GM18499 (cell line): ENCODE measurements around the gene NEMF.
"Not testable (repeated sequence)": the region's sequence is repeated elsewhere in the genome, so short reads cannot be mapped to it uniquely, and the experiment has no call there.

Experiments used
- ATAC-seq: cut with Tn5 transposase; IDR thresholded peaks from one replicate; pipeline ENCODE4 v1.9.1; 2021; ENCODE audit warnings: moderate number of reproducible peaks; ENCODE audit not compliant: insufficient read depth, unreplicated experiment

NEMF gene

DNA sequence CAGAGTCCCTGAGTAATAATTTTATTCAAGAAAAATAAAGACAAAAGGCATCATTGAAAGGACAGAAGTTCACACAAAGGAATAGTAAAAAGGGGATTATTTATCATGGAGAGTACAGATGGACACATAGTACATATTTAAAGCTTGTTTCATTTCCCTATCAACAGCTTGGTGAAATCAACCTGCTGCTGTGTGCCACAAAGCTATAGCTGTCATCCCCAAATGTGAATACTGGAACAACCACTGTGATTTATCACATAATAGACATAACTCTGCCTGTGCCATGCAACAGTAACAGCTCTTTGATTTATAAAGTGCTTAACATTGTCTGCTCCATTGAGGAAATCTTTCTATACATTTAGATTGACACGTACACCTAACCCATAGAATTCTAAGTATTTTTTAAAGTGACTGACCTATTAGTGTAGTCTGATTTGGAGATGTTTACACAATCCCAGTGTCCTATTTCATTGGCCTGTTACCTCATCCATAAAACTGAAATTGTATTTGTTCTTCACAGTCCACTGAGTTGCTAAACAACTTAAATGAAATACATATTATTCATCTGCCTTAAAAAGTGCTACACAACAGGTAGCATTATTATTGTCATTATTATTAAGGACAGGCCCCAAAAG lies 3.3 kb downstream of the NEMF start:
- ATAC-seq: no peak

DNA sequence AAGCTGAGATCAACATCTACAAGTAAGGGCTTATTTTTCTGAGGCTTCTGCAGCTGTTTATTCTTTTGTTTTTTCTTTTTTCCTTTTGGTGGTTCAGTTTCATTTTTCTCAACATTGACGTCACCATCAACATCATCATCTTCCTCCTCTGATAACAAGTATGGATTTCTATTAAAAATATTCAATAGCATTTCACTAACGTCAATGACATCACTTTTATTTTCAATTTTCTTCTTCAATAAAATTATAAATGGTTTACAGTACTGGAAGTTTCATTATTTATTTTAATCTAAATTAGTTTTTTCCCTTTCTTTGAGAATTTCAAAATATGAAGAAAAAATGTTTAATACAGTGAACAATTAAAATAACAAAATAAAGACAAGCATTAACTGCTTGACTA lies 23.9 kb downstream of the NEMF start:
- no peak for ATAC-seq

DNA sequence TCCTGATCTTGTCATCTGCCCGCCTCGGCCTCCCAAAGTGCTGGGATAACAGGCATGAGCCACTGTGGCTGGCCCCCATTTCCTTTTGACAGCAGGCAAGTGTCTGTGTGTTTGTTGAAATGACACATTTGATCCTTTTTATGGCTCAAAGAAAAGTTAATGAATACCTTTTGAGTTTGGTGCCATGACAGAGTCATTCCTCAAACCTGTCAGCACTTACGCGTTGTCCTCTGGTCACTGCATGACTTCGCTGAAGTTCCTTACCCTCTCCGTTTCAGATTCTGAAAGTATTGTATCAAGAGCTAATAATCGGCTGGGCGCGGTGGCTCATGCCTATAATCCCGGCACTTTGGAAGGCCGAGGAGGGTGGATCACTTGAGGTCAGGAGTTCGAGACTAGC lies 32.4 kb downstream of the NEMF start:
- no peak for ATAC-seq

DNA sequence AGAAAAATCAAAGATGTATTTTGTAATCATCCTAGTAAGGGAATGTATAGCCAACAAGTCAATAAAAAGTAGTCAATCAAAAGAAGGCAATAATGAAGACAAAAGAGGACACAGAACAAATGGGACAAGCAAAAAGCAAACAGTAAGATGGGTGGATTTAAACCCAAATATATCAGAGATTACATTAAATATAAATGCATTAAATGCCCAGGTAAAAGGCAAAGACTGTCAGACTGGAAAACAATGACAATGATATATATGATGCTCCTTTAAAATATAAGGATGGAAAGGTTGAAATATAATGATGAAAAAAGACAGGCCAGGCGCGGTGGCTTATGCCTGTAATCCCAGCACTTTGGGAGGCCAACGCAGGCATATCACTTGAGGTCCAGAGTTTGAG lies 35.7 kb downstream of the NEMF start:
- no peak for ATAC-seq

DNA sequence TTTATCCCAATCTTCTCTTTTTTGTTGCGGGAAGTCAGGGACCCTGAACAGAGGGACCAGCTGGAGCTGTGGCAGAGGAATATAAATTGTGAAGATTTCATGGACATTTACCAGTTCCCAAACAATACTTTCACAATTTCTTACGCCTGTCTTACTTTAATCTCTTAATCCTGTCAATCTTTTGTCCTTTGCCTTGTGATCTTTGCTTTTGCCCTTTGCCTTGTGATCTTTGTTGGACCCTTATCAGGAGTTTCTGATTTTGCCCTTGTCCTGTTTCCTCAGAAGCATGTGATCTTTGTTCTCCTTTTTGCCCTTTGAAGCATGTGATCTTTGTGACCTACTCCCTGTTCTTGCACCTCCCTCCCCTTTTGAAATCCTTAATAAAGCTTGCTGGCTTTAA lies 36.5 kb downstream of the NEMF start:
- not testable (repeated sequence) for ATAC-seq

DNA sequence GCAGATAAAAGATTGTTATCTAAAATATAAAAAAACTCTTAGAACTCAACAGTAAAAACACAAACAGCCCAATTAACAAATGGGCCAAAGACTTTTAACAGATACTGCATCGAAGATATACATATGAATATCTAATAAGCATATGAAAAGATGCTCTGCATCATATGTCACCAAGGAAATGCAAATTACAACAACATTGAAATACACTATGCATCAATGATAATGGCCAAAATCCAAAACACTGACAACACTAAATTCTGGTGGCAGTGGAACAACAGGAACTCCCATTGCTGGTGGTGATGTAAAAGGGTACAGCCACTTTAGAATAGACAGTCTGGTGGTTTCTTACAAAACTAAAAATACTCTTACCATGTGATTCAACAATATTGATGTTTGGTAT lies 43.8 kb downstream of the NEMF start:
- no peak for ATAC-seq

DNA sequence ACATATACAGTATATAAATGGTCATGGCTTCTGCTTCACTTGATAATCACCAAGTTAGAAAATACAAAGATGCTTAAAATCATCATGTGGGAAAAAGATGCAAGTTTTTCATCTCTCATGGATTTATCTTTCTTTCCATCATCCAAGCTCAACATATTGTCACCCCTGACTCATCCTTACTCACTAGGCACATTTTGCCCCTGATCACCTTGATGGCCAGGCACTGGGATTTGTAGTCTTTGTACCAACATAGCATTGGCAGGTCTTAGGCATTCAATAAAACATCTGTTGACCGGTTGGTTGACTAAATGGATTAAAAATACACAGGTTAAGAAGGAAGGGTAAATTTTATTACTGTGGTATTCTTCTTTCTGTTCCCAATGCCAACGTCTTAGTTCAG lies 56.6 kb downstream of the NEMF start:
- ATAC-seq: no peak

DNA sequence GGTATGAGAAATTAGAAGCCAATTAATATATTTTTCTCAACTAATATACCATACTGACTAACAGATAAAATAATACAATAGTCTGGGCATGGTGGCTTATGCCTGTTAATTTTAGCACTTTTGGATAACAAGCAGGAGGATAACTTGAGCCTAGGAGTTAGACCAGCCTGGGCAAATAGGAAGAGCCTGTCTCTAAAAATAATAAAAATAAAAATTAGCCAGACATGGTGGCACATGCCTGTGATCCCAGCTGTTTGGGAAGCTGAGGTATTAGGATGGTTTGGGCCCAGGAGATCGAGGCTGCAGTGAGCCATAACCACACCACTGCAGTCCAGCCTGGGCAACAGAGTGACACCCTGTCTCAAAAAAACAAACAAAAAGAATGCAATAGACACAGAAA lies 60.0 kb downstream of the NEMF start:
- no peak for ATAC-seq

DNA sequence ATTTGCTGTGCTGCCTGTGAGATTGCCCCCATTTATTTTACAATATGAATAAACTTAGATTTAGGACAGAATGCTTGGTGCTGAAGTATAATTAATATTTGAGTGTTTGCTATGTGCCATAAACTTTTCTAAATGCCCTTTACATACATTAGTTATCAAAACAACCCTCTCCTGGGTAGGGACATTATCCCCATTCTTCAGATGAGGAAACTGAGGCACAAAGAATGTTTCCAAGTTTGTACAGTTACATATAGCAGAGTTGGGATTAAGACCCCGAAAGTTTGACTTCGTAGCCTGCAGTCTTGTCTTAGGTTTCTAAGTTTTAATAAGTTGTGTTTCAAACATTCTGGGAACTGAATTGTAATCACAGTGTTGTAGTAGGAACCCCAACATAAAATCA lies 66.3 kb downstream of the NEMF start:
- no peak for ATAC-seq

DNA sequence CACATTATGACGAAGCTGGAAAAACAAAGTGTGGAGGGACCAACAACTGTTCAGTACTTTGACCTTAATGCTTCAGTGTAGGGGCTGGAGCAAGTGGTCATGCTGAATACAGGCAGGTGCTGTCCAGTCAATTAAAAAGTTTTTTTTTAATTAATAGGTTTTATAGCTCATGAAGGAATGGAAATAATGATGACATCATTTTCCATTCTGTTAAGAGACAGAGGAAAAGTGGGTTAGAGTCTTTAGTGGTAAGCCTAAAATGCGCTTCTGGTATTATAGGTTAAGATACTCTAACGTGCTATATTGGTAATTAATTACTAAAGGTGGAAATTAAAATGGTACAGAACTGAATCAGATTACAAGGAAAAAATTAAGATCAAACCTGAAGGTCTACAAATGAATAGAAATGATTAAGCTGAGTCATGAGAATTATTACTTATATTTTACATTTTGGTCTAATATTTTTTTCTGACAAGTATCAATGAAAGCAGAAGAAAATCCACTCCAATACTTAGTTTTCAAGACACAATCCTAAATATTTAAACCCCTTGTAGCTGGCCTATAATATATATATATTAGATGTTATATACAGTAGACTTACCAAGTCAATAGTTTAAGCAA lies 69.1 kb downstream of the NEMF start:
- no peak for ATAC-seq

DNA sequence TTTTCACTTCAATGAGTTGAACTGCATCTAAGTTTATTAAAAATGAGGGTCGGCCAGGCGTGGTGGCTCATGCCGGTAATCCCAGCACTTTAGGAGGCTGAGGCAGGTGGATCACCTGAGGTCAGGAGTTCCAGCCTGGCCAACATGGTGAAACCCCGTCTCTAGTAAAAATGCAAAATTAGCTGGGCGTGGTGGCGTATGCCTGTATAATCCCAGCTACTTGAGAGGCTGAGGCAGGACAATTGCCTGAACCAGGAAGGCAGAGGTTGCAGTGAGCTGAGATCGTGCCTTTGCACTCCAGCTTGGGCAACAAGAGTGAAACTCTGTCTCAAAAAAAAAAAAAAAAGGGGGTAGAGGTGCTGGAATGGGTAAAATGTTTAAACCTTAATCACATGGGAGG lies 71.5 kb downstream of the NEMF start:
- not testable (repeated sequence) for ATAC-seq

DNA sequence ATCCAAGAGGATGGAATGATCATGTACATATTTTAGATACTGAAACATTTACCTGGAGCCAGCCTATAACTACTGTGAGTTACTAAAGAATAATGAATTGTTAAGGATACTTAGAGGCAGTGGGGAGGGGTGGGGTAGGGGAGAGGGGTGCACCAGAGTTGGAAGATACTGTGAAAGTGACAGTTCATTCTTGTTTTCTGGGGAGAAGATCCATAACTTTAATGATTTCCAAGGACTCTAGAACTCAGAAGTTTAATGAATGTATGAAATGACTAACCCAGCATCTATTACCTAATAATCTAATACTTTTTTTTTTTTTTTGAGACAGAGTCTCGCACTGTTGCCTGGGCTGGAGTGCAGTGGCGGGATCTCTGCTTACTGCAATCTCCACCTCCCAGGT lies 74.2 kb downstream of the NEMF start:
- ATAC-seq: no peak

DNA sequence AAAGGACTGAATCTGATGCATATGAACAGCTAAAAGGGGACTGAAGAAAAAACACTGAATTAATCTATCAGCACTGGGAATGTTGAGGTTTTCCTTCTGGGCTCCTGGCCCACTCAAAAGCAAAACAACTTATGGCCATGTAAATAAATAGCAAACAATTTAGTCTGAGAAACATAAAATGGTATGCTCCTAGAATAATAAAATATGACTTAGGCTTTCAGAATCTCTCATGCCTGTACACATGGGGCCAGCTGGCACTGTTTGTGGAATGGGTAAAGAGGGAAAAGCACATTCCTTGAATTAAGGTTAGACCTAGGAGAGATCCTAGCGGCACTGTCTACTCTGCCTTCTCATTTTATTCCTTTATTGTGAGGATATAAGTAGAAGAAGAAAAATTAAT lies 78.5 kb downstream of the NEMF start:
- no peak for ATAC-seq

DNA sequence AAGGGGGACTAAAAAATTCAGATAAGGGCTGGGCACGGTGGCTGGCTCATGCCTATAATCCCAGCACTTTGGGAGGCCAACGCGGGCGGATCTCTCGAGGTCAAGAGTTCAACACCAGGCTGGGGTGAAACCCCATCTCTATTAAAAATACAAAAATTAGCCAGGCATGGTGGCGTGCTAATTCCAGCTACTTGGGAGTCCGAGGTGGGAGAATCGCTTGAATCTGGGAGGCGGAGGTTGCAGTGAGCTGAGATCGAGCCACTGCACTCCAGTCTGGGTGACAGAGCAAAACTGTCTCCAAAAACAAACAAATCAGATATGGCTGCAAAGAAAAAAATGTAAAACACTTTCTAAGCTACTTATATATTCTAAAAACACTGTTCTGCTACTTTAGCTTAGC lies 80.9 kb downstream of the NEMF start:
- ATAC-seq: not testable (repeated sequence)

DNA sequence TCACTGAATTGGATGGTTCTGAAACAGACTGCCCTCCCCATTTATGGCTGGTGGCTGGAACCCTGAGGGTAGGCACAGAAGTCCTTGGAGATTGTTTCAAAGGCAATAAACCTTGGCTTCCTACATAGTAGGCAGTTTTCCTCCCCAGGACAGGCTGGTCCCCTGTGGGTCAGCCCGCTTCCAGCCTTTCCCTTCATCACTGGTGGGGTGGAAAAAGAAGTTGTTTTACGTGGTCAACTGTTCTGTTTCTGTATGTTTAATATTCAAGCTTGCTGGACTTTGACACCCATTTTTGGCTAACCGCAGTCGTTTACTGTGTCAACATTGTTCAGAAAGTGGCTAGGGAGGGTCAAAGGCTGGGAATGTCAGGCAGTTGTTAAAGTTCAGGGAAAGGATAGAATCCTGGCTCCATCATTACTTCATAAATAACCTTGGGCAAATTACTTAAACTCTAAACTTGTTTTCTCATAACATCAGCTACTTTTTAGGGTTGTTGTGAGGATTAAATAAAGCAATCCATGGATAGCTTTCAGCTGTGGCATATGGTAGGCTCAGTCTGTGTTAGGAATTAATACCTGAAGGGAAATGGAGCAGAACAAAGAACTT lies 82.3 kb downstream of the NEMF start:
- ATAC-seq: no peak

DNA sequence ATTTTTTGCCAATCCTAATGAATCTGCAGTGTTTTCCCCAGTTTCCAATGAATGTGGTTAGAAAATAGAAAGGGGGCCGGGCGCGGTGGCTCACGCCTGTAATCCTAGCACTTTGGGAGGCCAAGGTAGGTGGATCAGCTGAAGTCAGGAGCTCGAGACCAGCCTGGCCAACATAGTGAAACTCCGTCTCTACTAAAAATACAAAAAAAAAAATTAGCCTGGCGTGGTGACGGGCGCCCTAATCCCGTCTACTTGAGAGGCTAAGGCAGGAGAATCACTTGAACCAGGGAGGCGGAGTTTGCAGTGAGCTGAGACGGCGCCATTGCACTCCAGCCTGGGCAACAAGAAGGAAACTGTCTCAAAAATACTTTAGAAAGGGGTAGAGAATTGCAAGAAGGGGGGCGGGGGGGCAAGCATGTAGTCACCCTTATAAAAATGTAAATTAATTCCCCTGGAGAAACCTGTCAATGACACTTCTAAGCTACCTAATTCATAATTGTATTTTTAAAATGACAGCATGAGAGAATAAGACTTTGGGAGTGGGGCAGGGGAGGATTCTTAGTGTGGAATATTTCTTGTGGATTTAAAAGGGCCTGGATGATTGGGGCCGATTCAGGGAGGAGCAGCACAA lies 82.9 kb downstream of the NEMF start:
- no peak for ATAC-seq

DNA sequence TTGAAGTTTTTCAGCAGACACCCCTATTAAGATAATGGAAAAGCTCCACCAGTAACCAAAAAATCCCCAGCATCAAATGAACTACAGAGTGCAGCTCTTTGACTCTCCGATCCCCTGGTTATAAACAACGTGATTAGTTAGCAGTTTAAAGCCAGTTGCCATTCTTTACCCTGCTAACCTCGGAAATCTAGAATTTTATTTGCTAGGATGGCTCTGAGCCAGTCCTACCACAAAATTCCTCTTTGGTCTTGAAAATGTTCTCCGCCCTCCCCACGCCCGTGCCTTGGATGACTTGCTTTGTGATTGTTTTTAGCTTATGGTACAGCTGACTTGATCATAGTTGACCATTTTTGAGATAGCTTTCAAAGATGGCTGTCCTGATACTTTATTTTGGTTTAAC lies 83.4 kb downstream of the NEMF start:
- no peak for ATAC-seq

DNA sequence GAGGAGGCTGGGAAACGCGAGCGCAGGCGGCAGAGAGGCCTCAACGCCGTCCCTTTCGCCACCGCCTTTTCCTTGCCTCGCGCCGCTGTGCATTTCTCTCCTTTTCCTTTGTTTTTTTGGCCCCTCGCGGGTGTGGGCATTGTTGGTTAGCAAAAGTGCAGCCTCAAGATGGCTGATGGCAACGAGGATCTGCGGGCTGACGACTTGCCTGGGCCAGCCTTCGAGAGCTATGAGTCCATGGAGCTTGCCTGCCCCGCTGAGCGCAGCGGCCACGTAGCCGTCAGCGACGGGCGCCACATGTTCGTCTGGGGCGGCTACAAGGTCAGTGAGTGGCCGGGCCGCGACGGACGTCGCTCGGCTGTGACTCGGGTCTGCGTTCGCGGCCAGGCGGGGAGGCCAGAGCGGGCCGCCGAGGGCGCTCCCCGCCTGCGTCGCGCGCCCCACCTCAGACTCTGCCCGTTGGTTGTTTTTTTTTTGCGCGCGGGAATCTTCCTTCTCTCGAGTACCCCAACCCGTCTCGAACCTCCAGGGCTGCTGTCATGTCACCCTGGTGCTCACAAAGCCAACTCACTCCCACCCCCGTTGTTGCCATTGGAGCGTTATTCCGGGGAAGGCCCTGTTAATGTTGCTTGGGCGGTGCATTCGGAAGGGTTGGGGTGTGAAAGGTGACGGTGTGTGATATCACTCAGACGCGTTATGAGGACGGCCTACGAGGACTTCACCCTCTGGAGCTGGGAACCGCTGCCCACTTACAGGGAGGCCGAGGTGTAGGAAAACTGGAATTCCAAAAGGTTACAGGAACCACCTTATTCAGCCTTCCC lies 84.1 kb downstream of the NEMF start:
- ATAC-seq: peak; percentile 22

DNA sequence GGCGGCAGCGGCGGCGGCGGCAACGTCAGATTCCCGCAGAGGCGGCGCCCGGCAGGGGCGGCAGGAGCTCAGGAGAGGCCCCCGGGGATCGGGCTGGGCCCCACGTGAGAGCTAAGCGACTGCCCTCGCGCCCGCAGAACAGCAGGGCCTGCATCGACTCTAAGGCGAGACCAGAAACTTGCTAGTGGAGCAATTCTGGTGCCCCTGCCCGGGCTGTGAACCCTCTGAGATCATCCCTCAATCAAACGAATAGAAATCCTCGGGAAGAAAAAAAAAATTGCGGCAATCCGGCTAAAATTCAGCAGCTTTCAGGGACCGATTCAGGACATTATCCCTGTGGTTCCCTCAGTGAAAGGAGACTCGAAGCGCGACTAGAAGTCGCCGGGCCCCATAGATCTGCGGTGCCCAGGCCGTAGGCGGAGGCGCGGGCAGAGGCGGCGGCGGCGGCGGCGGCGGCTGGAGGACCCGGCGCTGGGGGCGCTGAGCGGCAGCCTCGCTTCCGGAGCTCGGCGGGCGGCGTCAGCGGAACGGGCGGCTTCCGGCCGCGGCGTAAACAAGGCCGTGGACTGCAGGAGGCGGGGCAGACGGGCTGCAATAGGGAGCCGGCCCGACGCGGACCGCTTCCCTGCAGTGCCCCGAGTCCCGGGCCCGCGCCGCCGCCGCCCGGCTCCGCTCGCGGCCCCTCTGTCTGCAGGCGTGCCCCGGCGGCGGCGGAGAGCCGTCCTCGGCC lies 84.9 kb downstream of the NEMF start, which contains the start of gene KLHDC2:
Gene KLHDC2, plus strand, starts transcription at position 583 of the 730 bp plus-strand sequence. CDS start 316 bp downstream, outside the sequence.
- ATAC-seq: peak; percentile 59

DNA sequence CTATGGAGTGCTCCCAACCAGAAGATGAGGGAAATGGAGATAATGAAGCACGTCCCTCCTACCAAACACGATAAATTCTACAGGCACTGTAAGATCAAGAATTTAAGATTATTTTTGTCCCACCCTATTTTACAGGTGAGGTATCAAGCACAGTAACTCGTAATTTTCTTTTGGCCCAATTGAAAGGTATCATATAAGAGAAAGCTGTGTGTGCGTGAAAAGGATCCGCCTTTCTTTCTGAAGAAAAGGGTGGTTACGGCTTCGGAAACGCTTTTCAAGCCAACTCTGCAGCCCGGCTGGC lies 85.4 kb downstream of the NEMF start:
- ATAC-seq: no peak
